HG03558 (cell line): ENCODE measurements around the gene COL19A1.
"Not testable (repeated sequence)": the region's sequence is repeated elsewhere in the genome, so short reads cannot be mapped to it uniquely, and the experiment has no call there.

Experiments used
- ATAC-seq: cut with Tn5 transposase; IDR thresholded peaks from one replicate; pipeline ENCODE4 v1.9.1; 2021; ENCODE audit warnings: moderate number of reproducible peaks; ENCODE audit not compliant: unreplicated experiment; ENCODE audit errors: extremely low read depth

The COL19A1 gene

GRCh38 chr6:69865126-69865525, 1.2 kb upstream of the COL19A1 start:
- ATAC-seq = no peak

- peak; percentile 31 for ATAC-seq
Measured at GRCh38 chr6:69866770-69867638, 648 bp downstream of the COL19A1 start.

- no peak for ATAC-seq
Measured at GRCh38 chr6:69867639-69867976, 1.3 kb downstream of the COL19A1 start.

GRCh38 chr6:69868252-69868804, 2.0 kb downstream of the COL19A1 start:
- ATAC-seq = no peak

- ATAC-seq = no peak
Measured at GRCh38 chr6:69868961-69869360, 2.6 kb downstream of the COL19A1 start.

DNA sequence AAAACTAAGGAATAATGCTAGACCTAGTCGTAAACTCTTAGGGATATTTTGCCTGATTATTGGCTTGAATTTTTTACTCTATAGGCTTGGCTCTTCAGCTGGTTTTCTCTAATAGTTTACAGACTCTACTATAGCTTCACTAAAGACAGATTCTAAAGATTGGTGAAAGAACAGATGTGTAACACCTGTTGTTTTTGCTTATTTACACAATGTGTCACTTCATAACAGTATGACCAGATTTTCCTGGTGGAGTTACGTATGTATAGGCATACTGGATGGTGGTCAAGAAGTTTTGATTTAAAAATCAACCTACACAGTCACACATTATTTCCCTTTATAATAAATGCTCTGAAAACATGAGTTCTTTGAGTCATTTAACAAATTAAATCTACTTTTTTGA, 4.8 kb downstream of the COL19A1 start:
- ATAC-seq = no peak

DNA sequence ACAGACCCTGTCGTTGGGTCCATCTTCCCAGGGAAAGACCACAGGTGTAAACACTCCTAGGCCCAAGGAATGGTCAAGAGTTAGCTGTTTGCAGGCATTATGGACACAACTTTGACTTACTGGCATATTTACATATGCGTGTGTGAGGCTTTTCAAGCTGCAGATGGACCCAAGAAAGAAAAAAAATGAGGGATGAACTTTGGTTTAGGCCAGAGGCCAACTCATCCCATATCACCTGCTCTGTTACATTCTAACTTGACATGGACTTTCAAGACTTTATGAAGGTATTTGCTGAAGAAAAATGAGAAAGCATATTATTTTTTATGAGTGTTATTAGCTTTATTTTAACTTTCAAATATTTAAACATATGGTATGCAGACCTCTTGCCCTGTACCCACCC, 6.9 kb downstream of the COL19A1 start:
- no peak for ATAC-seq

GRCh38 chr6:69875715-69876114, 9.4 kb downstream of the COL19A1 start:
- ATAC-seq = no peak

DNA sequence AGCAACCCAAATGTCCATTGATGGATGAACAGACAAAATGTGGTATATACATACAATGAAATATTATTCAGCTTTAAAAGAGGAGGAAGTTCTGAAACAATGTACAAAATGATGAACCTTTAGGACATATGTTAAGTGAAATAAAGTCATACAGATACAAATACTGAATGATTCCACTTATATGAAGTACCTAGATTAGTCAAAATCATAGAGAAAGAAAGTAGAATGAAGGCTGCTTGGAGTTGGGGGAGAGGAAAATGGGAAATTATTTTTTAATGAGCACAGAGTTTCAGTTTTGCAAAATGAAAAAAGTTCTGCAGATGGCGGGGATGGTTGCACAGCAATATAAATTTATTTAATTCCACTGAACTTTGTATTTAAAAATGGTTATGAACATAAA, 12.4 kb downstream of the COL19A1 start:
- no peak for ATAC-seq

- ATAC-seq = no peak
Measured at GRCh38 chr6:69880601-69881000, 14.2 kb downstream of the COL19A1 start.

DNA sequence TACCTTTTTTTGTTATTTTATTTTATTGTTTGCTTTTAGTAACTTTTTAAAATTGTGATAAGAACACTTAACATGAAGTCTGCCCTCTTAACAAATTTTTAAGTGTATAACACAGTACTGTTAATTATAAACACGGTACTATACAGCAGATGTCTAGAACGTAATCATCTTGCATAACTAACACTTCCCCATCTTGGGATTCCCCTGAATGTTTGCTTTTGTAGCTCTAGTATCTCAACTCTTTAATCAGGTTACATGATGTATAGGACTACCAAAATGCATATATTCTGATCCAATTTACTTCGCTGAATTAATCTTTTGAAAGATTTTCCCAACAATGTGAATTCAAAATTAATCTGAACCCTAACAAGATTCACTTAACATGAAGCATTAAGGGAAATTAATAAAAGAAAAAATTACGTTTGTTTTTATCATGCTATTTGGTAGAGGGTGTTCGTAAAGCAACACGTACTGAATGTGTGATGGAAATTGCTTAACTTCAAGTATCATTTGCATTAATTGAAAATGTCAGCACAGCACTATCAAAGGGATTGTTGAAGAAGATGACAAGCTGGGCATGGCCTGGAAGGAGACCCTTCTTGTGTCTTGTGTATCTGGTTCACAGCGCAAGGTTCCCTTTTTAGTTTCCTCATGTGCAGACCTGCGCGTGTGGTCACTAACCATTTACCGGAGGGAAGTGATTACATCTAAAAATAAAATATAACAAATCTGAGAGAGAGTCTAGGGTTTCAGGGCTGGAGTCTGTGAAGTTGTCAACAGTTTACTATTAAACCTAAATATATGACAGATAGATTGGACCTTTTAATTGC, 15.2 kb downstream of the COL19A1 start:
- ATAC-seq = peak; percentile 68

- no peak for ATAC-seq
Measured at GRCh38 chr6:69883551-69883950, 17.2 kb downstream of the COL19A1 start.

- ATAC-seq = no peak
Measured at GRCh38 chr6:69884231-69884630, 17.9 kb downstream of the COL19A1 start.

DNA sequence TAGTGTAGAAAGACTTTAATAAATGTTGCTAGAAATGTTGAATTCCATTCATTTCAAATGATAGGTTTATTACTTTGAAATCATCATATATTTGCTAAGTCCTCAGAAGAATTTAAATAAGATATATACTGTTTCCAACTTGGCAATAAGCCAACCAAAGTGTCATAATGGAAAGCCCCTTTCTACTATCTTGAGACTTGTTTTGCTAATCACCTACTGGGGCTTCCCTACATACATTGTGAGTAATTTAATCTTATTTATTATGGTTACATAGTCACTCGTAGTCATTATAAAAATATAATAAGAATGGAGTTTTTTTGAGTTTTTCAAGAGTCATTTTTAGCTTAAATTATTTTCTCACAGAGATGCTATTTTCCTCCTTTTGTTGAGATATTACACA, 20.7 kb downstream of the COL19A1 start:
- no peak for ATAC-seq

GRCh38 chr6:69887714-69888345, 21.5 kb downstream of the COL19A1 start:
- no peak for ATAC-seq

DNA sequence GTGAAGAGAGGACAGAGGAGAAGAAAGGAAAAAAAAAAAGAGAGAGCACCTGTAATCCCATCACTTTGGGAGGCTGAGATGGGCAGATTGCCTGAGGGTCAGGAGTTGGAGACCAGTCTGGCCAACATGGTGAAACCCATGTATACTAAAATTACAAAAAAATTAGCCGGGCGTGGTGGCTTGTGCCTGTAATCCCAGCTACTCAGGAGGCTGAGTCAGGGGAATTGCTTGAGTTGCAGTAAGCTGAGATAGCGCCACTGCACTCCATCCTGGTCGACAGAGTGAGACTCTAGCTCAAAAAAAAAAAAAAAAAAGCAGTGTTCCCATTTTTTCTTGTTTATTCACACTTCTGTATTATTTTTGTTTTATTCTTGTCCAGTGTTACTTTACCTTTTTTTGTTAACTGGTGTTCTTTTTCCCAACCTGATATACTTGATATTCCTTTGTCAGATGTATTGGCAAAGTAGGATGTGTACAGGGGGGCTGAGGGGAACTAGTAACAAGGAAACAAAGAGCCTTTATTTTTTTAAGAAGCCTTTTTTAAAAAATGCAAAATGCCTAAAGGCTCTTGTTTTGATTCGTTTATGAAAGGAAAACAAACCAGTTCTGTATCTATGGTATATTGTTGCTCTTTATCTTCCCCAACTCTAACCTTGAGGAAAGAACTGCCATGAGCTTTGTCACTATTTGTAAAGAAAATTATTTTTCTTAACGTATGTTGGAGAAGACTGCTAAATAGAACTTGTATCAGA, 22.3 kb downstream of the COL19A1 start:
- no peak for ATAC-seq

- ATAC-seq = not testable (repeated sequence)
Measured at GRCh38 chr6:69889234-69889974, 23.0 kb downstream of the COL19A1 start.

DNA sequence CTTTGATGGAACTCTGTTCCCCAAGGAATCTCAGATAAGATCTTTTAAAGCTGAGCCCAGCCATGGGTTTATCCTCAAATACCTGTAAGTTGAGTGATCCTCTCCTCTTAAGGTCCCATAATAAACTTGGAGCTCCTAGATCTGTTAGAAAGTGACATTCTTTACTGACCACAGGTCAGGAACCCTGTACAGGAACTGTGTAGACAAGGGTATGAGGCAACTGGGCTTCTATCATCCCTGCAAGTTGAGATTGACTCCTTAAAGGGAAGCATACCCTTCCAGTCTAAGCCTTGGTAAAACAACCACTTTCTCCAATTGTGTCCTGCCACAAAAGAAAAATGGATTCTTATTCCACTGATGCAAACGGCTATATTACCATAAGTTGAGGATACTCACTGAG, 26.2 kb downstream of the COL19A1 start:
- ATAC-seq = not testable (repeated sequence)

- ATAC-seq = not testable (repeated sequence)
Measured at GRCh38 chr6:69893266-69893665, 26.9 kb downstream of the COL19A1 start.
